GM12878 (cell line): Measurements from ENCODE around the gene ATOH7. TPM values are rescaled to one million over a fixed set of nuclear protein-coding genes. Genes with fewer than 3 reads are reported as not detected.

Experiments used
- ATAC-seq: fragments of 200-7000 bp; cut with Tn5 transposase; 3 replicates; pipeline ENCODE4 v1.9.1; 2020; ENCODE audit warnings: mild to moderate bottlenecking, moderate library complexity
- BruUV-seq: library from RNA; stranded (reverse); fragments of 400-500 nt; replicated peaks from 2 replicates; lab custom pipeline; 2021; lab: Mats Ljungman, UMichigan
- CTCF ChIA-PET: fragments of 300-600 bp; sonication (Branson Sonifier 250); formaldehyde crosslinking; extraction: SDS; loops from one replicate; lab custom pipeline; 2021; ENCODE audit warnings: inconsistent platforms; lab: Yijun Ruan, JAX
- POLR2A ChIA-PET: fragments of 350-600 bp; formaldehyde crosslinking; extraction: SDS; loops from one replicate; lab custom pipeline; 2021; ENCODE audit warnings: inconsistent platforms; lab: Charles Lee
- RAD21 ChIA-PET: fragments of 300-600 bp; sonication (Branson Sonifier 250); formaldehyde crosslinking; loops from one replicate; lab custom pipeline; 2023; ENCODE audit warnings: antibody characterized with exemption; ENCODE audit not compliant: unreplicated experiment; lab: Charles Lee
- SMC1A ChIA-PET: fragments of 300-600 bp; sonication (Branson Sonifier 250); formaldehyde crosslinking; loops from one replicate; lab custom pipeline; 2023; ENCODE audit not compliant: unreplicated experiment, uncharacterized antibody; lab: Charles Lee
- DNase-seq: peaks from one replicate; pipeline ENCODE4 v3.0.0-alpha.2; 2011; ENCODE audit warnings: low read depth, low spot score
- FAIRE-seq: peaks from 3 replicates; lab custom pipeline; 2011; peaks lifted over from hg19 to GRCh38; lab: Jason Lieb, UNC
- H2AFZ ChIP-seq: 2 replicates; pipeline ENCODE4 v1.6.0; 2011; ENCODE audit warnings: low read depth, low read length, control low read depth; ENCODE audit not compliant: control insufficient read depth
- H3K27ac ChIP-seq: 2 replicates; pipeline ENCODE4 v1.5.1; 2011; ENCODE audit warnings: control low read depth; ENCODE audit not compliant: control insufficient read depth, insufficient read depth
- H3K27me3 ChIP-seq, 2 experiments: replicated peaks in 1 of 2; 2 replicates each; pipeline versions ENCODE4 v1.6.0 to v1.6.1; 2011; ENCODE audit warnings: low read length in 1 of 2; ENCODE audit not compliant: control insufficient read depth in 2 of 2, insufficient read depth in 2 of 2
- H3K36me3 ChIP-seq, 2 experiments: 2 replicates each; pipeline ENCODE4 v1.5.1; 2011; ENCODE audit warnings: low read length in 1 of 2; ENCODE audit not compliant: control insufficient read depth in 2 of 2, insufficient read depth in 2 of 2
- H3K4me1 ChIP-seq: 2 replicates; pipeline ENCODE4 v1.6.1; 2011; ENCODE audit warnings: mild to moderate bottlenecking, low read length, moderate library complexity, mixed read lengths; ENCODE audit not compliant: control insufficient read depth, insufficient read depth
- H3K4me2 ChIP-seq: 2 replicates; pipeline ENCODE4 v1.6.0; 2011; ENCODE audit warnings: control low read depth; ENCODE audit not compliant: control insufficient read depth, insufficient read depth
- H3K4me3 ChIP-seq: fragments of 200-600 bp; sonication (generic); 2 replicates; pipeline ENCODE4 v1.5.1; 2016
- H3K79me2 ChIP-seq: 2 replicates; pipeline ENCODE4 v1.6.0; 2011; ENCODE audit warnings: low read length; ENCODE audit not compliant: control insufficient read depth, insufficient read depth
- H3K9ac ChIP-seq: 2 replicates; pipeline ENCODE4 v1.8.0; 2011; ENCODE audit warnings: low read length, control low read depth, mixed read lengths; ENCODE audit not compliant: control insufficient read depth, insufficient read depth
- H3K9me3 ChIP-seq: replicated peaks from 3 replicates; pipeline ENCODE4 v1.5.1; 2011; ENCODE audit warnings: mild to moderate bottlenecking, low read length; ENCODE audit not compliant: control insufficient read depth, insufficient read depth
- H4K20me1 ChIP-seq: 2 replicates; pipeline ENCODE4 v1.6.0; 2011; ENCODE audit not compliant: control insufficient read depth, insufficient read depth
- E2F8 ChIP-seq: fragments of 450-650 bp; IDR thresholded peaks from 2 replicates; pipeline ENCODE4 v1.6.1; 2018; ENCODE audit warnings: mild to moderate bottlenecking, low read depth, moderate library complexity; ENCODE audit not compliant: partially characterized antibody
- EGR1 ChIP-seq, 2 experiments: IDR thresholded peaks; 1 replicate in 1 of 2; 2 replicates in 1 of 2; pipeline ENCODE4 v1.6.1; 2011 to 2012; ENCODE audit warnings: low read depth in 2 of 2, low read length in 2 of 2, borderline replicate concordance in 1 of 2, mild to moderate bottlenecking in 1 of 2, moderate library complexity in 1 of 2
- KDM1A ChIP-seq: fragments of 200-600 bp; sonication (generic); IDR thresholded peaks from 2 replicates; pipeline ENCODE4 v1.6.1; 2016; ENCODE audit warnings: borderline replicate concordance
- LARP7 ChIP-seq: fragments of 450-650 bp; IDR thresholded peaks from 2 replicates; pipeline ENCODE4 v1.6.1; 2017; ENCODE audit warnings: mild to moderate bottlenecking
- MYB ChIP-seq: fragments of 150-350 bp; IDR thresholded peaks from 2 replicates; pipeline ENCODE4 v1.6.1; 2014; ENCODE audit warnings: mild to moderate bottlenecking, low read depth, low read length, borderline replicate concordance
- NKRF ChIP-seq: fragments of 450-650 bp; conservative IDR thresholded peaks from 2 replicates; pipeline ENCODE4 v1.6.1; 2017; ENCODE audit warnings: mild to moderate bottlenecking, moderate library complexity
- POLR2AphosphoS5 ChIP-seq: IDR thresholded peaks from 2 replicates; pipeline ENCODE4 v1.6.1; 2011; ENCODE audit warnings: mild to moderate bottlenecking, low read length, inconsistent platforms
- RCOR1 ChIP-seq: conservative IDR thresholded peaks from 2 replicates; pipeline ENCODE4 v1.6.1; 2012; ENCODE audit warnings: low read depth, low read length, improper control_type of control experiment
- YY1 ChIP-seq: IDR thresholded peaks from 2 replicates; pipeline ENCODE4 v1.6.1; 2011; ENCODE audit warnings: low read depth, mild to moderate bottlenecking, low read length
- ZNF217 ChIP-seq: fragments of 450-650 bp; IDR thresholded peaks from 2 replicates; pipeline ENCODE4 v1.6.1; 2017; ENCODE audit warnings: antibody characterized with exemption, mild to moderate bottlenecking
- ZZZ3 ChIP-seq: IDR thresholded peaks from 2 replicates; pipeline ENCODE4 v1.6.1; 2011; ENCODE audit warnings: low read depth; ENCODE audit not compliant: control insufficient read depth, insufficient read length
- WGBS: methylation state at CpG from one replicate; pipeline ENCODE4 v1.1.6; 2016; ENCODE audit warnings: low lambda C conversion rate; ENCODE audit not compliant: insufficient replicate concordance, insufficient coverage; ENCODE audit errors: missing lambda C conversion rate; 5-methylcytosine and 5-hydroxymethylcytosine counted together
- in situ Hi-C: fragments of 300-500 bp; cut with MboI; formaldehyde crosslinking; loops from 9 replicates; pipeline ENCODE4 v1.14.3; 2018; ENCODE audit warnings: mixed read lengths
- intact Hi-C: fragments of 100-400 bp; cut with micrococcal nuclease; formaldehyde crosslinking; loops from one replicate; pipeline ENCODE4 v1.14.2; 2022; ENCODE audit not compliant: unreplicated experiment
- polyA plus RNA-seq, 11 experiments: library from polyadenylated mRNA; depleted of rRNA in 4 of 11; unstranded in 6 of 11; stranded (reverse) in 5 of 11; fragments of >200 nt; fragmentation: Nextera tagmentation in 4 of 11; fragmentation: Illumina TruSeq in 1 of 11; extraction: Ambion mirVana in 4 of 11; extraction: Trizol in 1 of 11; gene quantifications; 1 replicate in 1 of 11; 2 replicates in 10 of 11; pipeline versions ENCODE4 v1.2.1 to v1.2.3, GENCODE V29; 2011 to 2016; ENCODE audit warnings: inconsistent platforms in 2 of 11, missing spikeins in 2 of 11, low read depth in 1 of 11
- total RNA-seq, 4 experiments: library from RNA; depleted of rRNA in 3 of 4; stranded (reverse); fragments of >200 nt in 3 of 4; fragmentation: Illumina TruSeq in 1 of 4; extraction: Trizol in 1 of 4; gene quantifications; 2 replicates each; pipeline versions ENCODE4 v1.2.1 to v1.2.3, GENCODE V29; 2013 to 2021

The ATOH7 gene
- total and polyA plus RNA-seq, 10 of the 15 experiments (the other 5 are each of a cell fraction or from before 2014, with no cell fraction given) = not detected

GRCh38 chr10:68251151-68251550 lies 19.2 kb upstream of the ATOH7 start (continued):
- no peak for TF ChIP-seq ZNF217
- TF ChIP-seq LARP7 = no peak

GRCh38 chr10:68249297-68249696 lies 17.4 kb upstream of the ATOH7 start:
- ChIA-PET SMC1A (interaction anchor here (0.7 kb wide), 1 partner anchor 14 kb away, joined by 3 read pairs; no protein-coding TSS in a partner anchor), POLR2A (no interaction called here), RAD21 (no interaction called here), CTCF (interaction anchor here (0.6 to 1.4 kb wide), 5 partner anchors 37 to 385 kb away, joined by 3 to 5 read pairs (median 3); no protein-coding TSS in a partner anchor)
- H3K4me3 ChIP-seq = no peak overlapping the region
- no peak for TF ChIP-seq MYB
- TF ChIP-seq RCOR1 = no peak
- TF ChIP-seq EGR1 (IDR thresholded peaks at IDR 0.05; ENCODE audit: borderline replicate concordance in 1 of 2, low read depth in 2 of 2, low read length in 2 of 2) = no peak
- TF ChIP-seq POLR2AphosphoS5 = no peak
- TF ChIP-seq YY1 = no peak
- no peak for TF ChIP-seq KDM1A
- TF ChIP-seq ZZZ3 = no peak
- no peak for TF ChIP-seq NKRF
- TF ChIP-seq E2F8 = no peak
- no peaks in the 10 kb centered on the region for H4K20me1 ChIP-seq
- H3K4me2 ChIP-seq = no peak overlapping the region
- no peaks in the 10 kb centered on the region for H3K27me3 ChIP-seq
- no peak overlapping the region for H2AFZ ChIP-seq
- H3K79me2 ChIP-seq = no peaks in the 10 kb centered on the region
- peaks cover 7% of the 10 kb centered on the region for H3K4me1 ChIP-seq
- H3K36me3 ChIP-seq = no peaks in the 10 kb centered on the region
- FAIRE-seq (no peak), ATAC-seq (no peak), DNase-seq (no peak)
- intact Hi-C loops (no loop called here), in situ Hi-C loops (no loop called here)
- H3K9me3 ChIP-seq = no peaks in the 10 kb centered on the region
- no peak overlapping the region for H3K27ac ChIP-seq
- 50% methylated on average over 4 of the region's 4 CpGs for WGBS
- BruUV-seq = no TSS peak
- no peak overlapping the region for H3K9ac ChIP-seq
